ENCODE data around the gene DNAJC6. TPM values are rescaled to one million over a fixed set of nuclear protein-coding genes. Genes with fewer than 3 reads are reported as not detected.

The DNAJC6 gene
- total and polyA plus RNA-seq, 2 experiments from 2014 or later, result 2.5 to 2.8 TPM

DNA sequence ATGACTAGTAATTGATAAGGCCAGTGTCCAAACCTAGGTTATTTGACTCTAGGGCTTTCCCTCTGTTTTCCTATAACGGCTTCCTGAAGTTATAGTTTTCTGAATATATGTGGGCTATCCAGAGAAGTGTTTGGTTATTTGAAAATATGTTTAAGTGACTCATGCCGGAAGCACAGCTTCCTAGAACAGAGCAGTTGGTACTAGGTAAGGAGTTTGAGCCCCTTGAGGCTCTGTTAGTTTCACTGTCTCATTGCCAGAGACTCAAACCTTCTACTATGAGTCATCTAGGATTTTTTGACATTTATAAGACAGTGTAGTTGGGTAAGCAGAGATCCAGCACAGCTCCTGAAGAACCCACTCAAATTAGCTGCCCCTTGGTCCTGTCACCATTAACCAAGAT, 84.0 kb downstream of the DNAJC6 start:
- H3K36me3 ChIP-seq (ENCODE audit: low read depth), result 0 out of 2 replicates have a peak, but pooled peaks cover 5% of the 10 kb centered on the region
- H3K4me3 ChIP-seq, result no peak overlapping the region
- no peak for TF ChIP-seq EZH2phosphoT487 (IDR thresholded peaks at IDR 0.05; ENCODE audit: insufficient read depth, low read depth)
- no peak for TF ChIP-seq EZH2 (IDR thresholded peaks at IDR 0.05; ENCODE audit: insufficient read depth, poor library complexity, severe bottlenecking)
- H3K9ac ChIP-seq, result no peak overlapping the region
- no peaks in the 10 kb centered on the region for H3K79me2 ChIP-seq (ENCODE audit: insufficient read depth)
- 91 to 95% methylated on average over 2 of the region's 2 CpGs for WGBS, 2 experiments (ENCODE audit: low coverage in 1 of 2, low lambda C conversion rate in 2 of 2, missing lambda C conversion rate in 2 of 2)
- H4K20me1 ChIP-seq (ENCODE audit: insufficient read depth), result no peaks in the 10 kb centered on the region
- H3K27ac ChIP-seq, result no peak overlapping the region
- H3K9me3 ChIP-seq (ENCODE audit: low read depth), result no peaks in the 10 kb centered on the region
- H3K4me2 ChIP-seq (ENCODE audit: unreplicated experiment), result no peak overlapping the region
- H3F3A ChIP-seq (ENCODE audit: insufficient read depth), result peaks cover 9% of the 10 kb centered on the region; the same call in 1 of the 2 replicates
- no peak overlapping the region for H2AFZ ChIP-seq
- DNase-seq, result peak; percentile 27
- no peaks in the 10 kb centered on the region for H3K27me3 ChIP-seq (replicated peaks; ENCODE audit: insufficient read depth)
- H3K4me1 ChIP-seq (ENCODE audit: insufficient read depth), result 0 out of 2 replicates have a peak, but pooled peaks cover 4% of the 10 kb centered on the region
- H3K9me2 ChIP-seq (ENCODE audit: insufficient read depth), result no peaks in the 10 kb centered on the region
- in situ Hi-C loops (cut with MboI), result no loop called here

DNA sequence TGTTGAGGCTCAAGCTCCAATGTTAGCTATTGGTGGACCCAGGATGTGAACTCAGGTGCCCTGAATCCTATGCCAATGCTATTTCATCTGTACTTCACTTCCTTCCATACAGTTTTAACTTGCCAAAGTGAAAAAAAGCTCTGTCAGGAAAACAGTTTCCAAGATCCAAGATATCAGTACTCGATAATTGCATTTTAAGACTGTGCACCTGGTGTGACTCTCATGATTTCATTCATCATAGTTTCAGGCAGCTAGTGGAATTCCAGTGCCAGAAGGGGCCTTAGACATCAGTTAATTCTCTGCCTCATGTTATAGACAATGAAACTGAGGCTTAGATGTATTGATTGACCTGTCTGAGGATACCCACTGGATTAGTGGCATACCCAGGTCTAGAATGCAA, 84.6 kb downstream of the DNAJC6 start:
- Histone ChIP-seq H3F3A (ENCODE audit: insufficient read depth) (peaks cover 9% of the 10 kb centered on the region; the same call in 1 of the 2 replicates), H3K9ac (no peak overlapping the region), H3K4me3 (no peak overlapping the region), H3K27ac (no peak overlapping the region), H2AFZ (no peak overlapping the region), H3K9me3 (ENCODE audit: low read depth) (no peaks in the 10 kb centered on the region), H3K27me3 (replicated peaks; ENCODE audit: insufficient read depth) (no peaks in the 10 kb centered on the region), H3K36me3 (ENCODE audit: low read depth) (0 out of 2 replicates have a peak, but pooled peaks cover 5% of the 10 kb centered on the region), H3K9me2 (ENCODE audit: insufficient read depth) (no peaks in the 10 kb centered on the region), H3K79me2 (ENCODE audit: insufficient read depth) (no peaks in the 10 kb centered on the region), H4K20me1 (ENCODE audit: insufficient read depth) (no peaks in the 10 kb centered on the region), H3K4me1 (ENCODE audit: insufficient read depth) (0 out of 2 replicates have a peak, but pooled peaks cover 4% of the 10 kb centered on the region), H3K4me2 (ENCODE audit: unreplicated experiment) (no peak overlapping the region)
- DNase-seq, result no peak
- TF ChIP-seq EZH2 (IDR thresholded peaks at IDR 0.05; ENCODE audit: insufficient read depth, poor library complexity, severe bottlenecking) (no peak), EZH2phosphoT487 (IDR thresholded peaks at IDR 0.05; ENCODE audit: insufficient read depth, low read depth) (no peak)
- 84 to 92% methylated on average over 1 of the region's 1 CpG for WGBS, 2 experiments (ENCODE audit: low coverage in 1 of 2, low lambda C conversion rate in 2 of 2, missing lambda C conversion rate in 2 of 2)
- in situ Hi-C loops (cut with MboI), result no loop called here

DNA sequence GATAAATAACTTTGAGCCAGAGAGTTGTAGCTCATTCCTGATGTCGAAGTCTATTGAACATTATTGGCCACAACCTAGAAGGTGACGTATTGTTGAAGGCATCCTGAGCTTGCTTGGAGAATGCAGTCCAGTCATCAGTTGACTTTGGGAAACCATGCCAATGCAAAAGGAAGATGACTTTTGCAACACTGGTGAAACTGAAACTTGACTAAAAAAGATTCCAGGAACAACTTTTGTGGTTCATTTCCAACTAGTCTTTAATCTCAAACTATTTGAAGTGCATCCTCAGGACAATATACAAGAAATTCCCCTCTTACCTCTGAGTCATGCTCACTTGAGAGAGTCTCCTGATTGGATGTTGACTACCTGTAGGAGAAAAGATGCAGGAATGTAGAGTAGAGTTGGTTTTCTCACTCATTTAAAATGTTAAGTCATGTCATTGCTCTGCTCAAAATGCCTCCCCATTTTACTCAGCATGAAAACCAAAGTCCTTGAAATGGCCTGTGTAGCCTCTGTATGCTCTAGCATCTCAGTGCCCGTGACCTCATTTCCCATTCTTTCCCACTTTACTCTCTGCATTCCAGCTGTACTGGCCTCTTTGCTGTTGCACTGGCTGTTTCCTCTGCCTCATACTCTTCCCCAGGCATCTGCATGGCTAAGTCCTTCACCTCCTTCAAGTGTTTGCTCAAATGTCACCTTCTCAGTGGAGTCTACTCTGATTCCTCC, 86.7 kb downstream of the DNAJC6 start:
- Histone ChIP-seq H3K4me1 (ENCODE audit: insufficient read depth) (0 out of 2 replicates have a peak, but pooled peaks cover 4% of the 10 kb centered on the region), H3K9me2 (ENCODE audit: insufficient read depth) (no peaks in the 10 kb centered on the region), H2AFZ (no peak overlapping the region), H4K20me1 (ENCODE audit: insufficient read depth) (no peaks in the 10 kb centered on the region), H3K36me3 (ENCODE audit: low read depth) (0 out of 2 replicates have a peak, but pooled peaks cover 5% of the 10 kb centered on the region), H3F3A (ENCODE audit: insufficient read depth) (peaks cover 9% of the 10 kb centered on the region; the same call in 1 of the 2 replicates), H3K9me3 (ENCODE audit: low read depth) (no peaks in the 10 kb centered on the region), H3K4me2 (ENCODE audit: unreplicated experiment) (peak overlapping the region; percentile 29), H3K27ac (peak overlapping the region; percentile 50), H3K27me3 (replicated peaks; ENCODE audit: insufficient read depth) (no peaks in the 10 kb centered on the region), H3K9ac (no peak overlapping the region), H3K4me3 (no peak overlapping the region), H3K79me2 (ENCODE audit: insufficient read depth) (no peaks in the 10 kb centered on the region)
- DNase-seq, result peak; percentile 67
- in situ Hi-C loops (cut with MboI), result no loop called here
- TF ChIP-seq EZH2phosphoT487 (IDR thresholded peaks at IDR 0.05; ENCODE audit: insufficient read depth, low read depth), result no peak
- no peak for TF ChIP-seq EZH2 (IDR thresholded peaks at IDR 0.05; ENCODE audit: insufficient read depth, poor library complexity, severe bottlenecking)
- 90 to 93% methylated on average over 3 of the region's 3 CpGs for WGBS, 2 experiments (ENCODE audit: low coverage in 1 of 2, low lambda C conversion rate in 2 of 2, missing lambda C conversion rate in 2 of 2)

DNA sequence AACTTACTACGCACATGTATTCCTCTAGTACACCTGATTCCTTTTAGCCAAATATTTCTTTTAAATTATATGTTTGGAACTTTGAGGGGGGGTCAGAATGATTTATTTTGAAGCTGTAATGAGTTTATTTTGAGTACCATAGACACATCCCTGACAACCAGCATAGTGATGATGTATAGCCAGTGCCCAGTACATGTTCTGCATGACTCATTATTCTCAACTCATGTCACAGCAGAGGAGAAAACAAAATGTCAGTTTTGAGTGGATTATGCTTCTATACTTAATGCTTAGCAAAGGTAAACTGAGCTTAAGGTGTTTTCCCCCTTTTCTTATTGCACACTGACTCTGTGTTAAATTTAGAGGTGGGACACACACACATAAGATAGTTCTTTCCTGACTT, 88.7 kb downstream of the DNAJC6 start:
- no peak overlapping the region for H3K27ac ChIP-seq
- 94 to 100% methylated on average over 1 of the region's 1 CpG for WGBS, 2 experiments (ENCODE audit: low coverage in 1 of 2, low lambda C conversion rate in 2 of 2, missing lambda C conversion rate in 2 of 2)
- TF ChIP-seq EZH2 (IDR thresholded peaks at IDR 0.05; ENCODE audit: insufficient read depth, poor library complexity, severe bottlenecking) (no peak), EZH2phosphoT487 (IDR thresholded peaks at IDR 0.05; ENCODE audit: insufficient read depth, low read depth) (no peak)
- 0 out of 2 replicates have a peak, but pooled peaks cover 5% of the 10 kb centered on the region for H3K36me3 ChIP-seq (ENCODE audit: low read depth)
- DNase-seq, result no peak
- peaks cover 9% of the 10 kb centered on the region; the same call in 1 of the 2 replicates for H3F3A ChIP-seq (ENCODE audit: insufficient read depth)
- H2AFZ ChIP-seq, result no peak overlapping the region
- no peak overlapping the region for H3K4me2 ChIP-seq (ENCODE audit: unreplicated experiment)
- in situ Hi-C loops (cut with MboI), result no loop called here
- no peak overlapping the region for H3K9ac ChIP-seq
- H3K27me3 ChIP-seq (replicated peaks; ENCODE audit: insufficient read depth), result no peaks in the 10 kb centered on the region
- H3K9me3 ChIP-seq (ENCODE audit: low read depth), result no peaks in the 10 kb centered on the region
- H3K79me2 ChIP-seq (ENCODE audit: insufficient read depth), result no peaks in the 10 kb centered on the region
- no peaks in the 10 kb centered on the region for H3K9me2 ChIP-seq (ENCODE audit: insufficient read depth)
- no peaks in the 10 kb centered on the region for H4K20me1 ChIP-seq (ENCODE audit: insufficient read depth)
- H3K4me3 ChIP-seq, result no peak overlapping the region
- 0 out of 2 replicates have a peak, but pooled peaks cover 4% of the 10 kb centered on the region for H3K4me1 ChIP-seq (ENCODE audit: insufficient read depth)
